Loucy (cell line): ENCODE measurements around the gene B4GALT1.

ENCODE experiments used
- EZH2phosphoT487 ChIP-seq: fragments of 200-600 bp; IDR thresholded peaks from 2 replicates; pipeline ENCODE4 v1.6.1; 2018; ENCODE audit warnings: antibody characterized with exemption, mild to moderate bottlenecking, moderate library complexity, borderline replicate concordance
- TF ChIP-seq, protein P1 (sequence below): fragments of 200-600 bp; sonication (generic); conservative IDR thresholded peaks from 2 replicates; pipeline ENCODE4 v1.5.1; 2014; ENCODE audit warnings: mild to moderate bottlenecking, antibody characterized with exemption, low read length

DNA sequence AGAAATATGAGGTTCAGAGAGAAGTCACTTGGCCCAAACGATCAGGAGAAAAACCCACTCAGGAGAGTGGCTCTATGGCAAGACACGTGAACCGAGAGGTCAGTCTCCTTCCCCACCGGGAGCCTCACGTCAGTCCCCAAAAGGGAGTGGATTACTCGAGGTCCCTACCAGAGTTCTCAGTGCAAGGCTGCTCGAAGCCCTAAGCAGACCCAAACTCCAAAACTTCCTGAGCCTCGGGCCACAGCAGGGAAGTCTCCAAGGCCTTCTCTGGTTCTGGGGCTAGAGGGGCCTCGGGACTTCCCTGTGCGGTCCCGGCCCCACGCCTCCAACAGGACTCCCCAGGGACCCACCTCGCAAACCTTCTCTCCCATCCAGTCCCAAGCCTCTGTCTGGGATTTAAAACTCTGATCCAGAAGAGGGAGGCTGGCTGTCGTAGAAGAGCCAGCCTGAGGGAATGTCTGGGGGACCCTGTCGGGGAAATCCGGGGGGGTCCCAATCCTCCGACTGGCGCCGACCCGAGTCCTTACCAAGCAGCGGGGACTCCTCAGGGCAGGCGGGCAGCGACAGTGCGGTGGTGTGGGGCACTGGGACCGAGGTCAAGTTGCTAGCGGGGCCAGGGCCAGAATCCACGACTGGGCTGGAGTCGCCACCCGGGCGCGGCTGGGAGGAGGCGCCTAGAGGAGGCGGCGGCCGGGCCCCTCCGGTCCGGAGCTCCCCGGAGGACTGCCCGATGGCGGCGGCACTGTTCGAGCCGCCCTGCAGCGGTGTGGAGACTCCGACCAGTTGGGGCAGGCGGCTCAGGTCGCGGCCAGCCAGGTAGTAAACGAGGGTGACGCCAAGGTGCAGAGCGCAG lies 679 bp downstream of the B4GALT1 start:
- TF ChIP-seq, protein P1, sequence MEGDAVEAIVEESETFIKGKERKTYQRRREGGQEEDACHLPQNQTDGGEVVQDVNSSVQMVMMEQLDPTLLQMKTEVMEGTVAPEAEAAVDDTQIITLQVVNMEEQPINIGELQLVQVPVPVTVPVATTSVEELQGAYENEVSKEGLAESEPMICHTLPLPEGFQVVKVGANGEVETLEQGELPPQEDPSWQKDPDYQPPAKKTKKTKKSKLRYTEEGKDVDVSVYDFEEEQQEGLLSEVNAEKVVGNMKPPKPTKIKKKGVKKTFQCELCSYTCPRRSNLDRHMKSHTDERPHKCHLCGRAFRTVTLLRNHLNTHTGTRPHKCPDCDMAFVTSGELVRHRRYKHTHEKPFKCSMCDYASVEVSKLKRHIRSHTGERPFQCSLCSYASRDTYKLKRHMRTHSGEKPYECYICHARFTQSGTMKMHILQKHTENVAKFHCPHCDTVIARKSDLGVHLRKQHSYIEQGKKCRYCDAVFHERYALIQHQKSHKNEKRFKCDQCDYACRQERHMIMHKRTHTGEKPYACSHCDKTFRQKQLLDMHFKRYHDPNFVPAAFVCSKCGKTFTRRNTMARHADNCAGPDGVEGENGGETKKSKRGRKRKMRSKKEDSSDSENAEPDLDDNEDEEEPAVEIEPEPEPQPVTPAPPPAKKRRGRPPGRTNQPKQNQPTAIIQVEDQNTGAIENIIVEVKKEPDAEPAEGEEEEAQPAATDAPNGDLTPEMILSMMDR, result no peak
- TF ChIP-seq EZH2phosphoT487, result no peak
